GM18505 (cell line): ENCODE results near the gene FPR1.

Experiments used
- ATAC-seq: cut with Tn5 transposase; IDR thresholded peaks from one replicate; pipeline ENCODE4 v1.9.1; 2021; ENCODE audit not compliant: unreplicated experiment
- POLR2A ChIP-seq: IDR thresholded peaks from 4 replicates; pipeline ENCODE4 v1.6.1; 2011; ENCODE audit warnings: borderline replicate concordance; ENCODE audit not compliant: insufficient read depth, insufficient read length; ENCODE audit errors: extremely low read depth

The FPR1 gene

DNA sequence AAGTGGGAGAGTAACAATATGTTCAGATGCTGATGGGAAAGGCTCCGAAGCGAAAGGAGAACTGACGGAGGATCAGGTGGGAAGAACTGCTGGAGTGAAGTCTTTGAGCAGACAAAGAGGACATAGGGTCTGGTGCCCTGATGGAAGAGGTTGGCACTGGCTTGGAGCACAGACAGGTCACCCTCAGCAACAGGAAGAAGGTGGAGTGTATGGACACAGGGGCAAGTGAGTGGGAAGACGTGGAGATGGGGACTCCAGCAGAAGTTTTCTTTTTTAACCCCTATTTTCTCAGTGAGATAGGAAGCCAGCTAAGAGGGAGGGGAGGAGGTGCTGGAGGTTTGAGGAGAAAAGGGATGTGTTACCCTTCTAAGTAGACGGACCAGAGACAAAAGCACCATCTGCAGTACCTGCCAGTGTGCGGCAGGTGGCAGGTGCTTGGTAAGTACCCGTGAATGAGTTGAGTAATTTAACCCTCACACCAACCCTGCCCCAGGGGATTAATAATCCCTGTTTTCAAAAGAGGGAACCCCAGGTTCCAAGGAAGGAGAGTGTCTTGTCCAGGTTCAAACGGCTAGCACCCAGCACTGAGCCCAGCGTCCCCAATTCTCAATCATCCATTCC, 39.1 kb downstream of the FPR1 start:
- no peak for TF ChIP-seq POLR2A
- no peak for ATAC-seq

GRCh38 chr19:51711702-51712101, 40.0 kb downstream of the FPR1 start:
- no peak for ATAC-seq
- TF ChIP-seq POLR2A, result no peak

GRCh38 chr19:51710163-51710562, 41.5 kb downstream of the FPR1 start:
- TF ChIP-seq POLR2A, result no peak
- ATAC-seq, result no peak

DNA sequence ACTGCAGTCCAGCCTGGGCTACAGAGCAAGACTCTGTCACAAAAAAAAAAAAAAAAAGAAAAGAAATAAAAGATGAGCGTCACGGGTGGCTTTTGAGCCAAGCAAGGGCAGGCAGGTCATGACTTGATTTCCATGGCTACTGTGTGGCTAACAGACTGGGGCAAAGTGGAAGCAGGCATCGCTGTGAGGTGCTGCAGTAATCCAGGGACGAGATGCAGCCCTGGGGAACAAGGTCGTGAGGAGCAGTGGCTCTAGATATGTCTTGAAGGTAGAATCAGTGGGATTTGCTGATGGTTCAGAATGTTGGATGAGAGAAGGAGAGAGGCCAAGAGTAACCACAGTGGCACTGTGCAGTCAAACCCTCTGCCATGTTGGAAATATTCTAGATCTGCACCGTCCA, 42.1 kb downstream of the FPR1 start:
- ATAC-seq, result no peak
- no peak for TF ChIP-seq POLR2A

DNA sequence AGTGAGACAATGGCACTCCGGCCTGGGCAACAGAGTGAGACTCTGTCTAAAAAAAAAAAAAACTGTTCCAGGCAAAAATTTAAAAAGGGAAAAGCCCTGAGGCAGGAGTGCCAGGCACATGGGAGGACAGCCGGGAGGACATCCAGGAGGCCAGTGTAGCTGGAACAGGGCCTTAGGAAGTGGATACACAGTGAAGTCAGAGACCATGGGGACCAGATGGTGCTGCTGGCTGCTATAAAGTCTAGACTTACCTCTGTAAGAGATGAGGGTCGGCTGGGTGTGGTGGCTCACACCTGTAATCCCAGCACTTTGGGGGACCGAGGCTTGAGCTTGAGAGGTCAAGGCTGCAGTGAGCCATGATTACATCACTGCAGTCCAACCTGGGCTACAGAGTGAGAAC, 42.9 kb downstream of the FPR1 start:
- no peak for TF ChIP-seq POLR2A
- no peak for ATAC-seq

GRCh38 chr19:51706885-51707284, 44.8 kb downstream of the FPR1 start:
- no peak for ATAC-seq
- TF ChIP-seq POLR2A, result no peak

- TF ChIP-seq POLR2A, result no peak
- ATAC-seq, result no peak
These were observed 45.4 kb downstream of the FPR1 start for GRCh38 chr19:51706296-51706695.

GRCh38 chr19:51704626-51705025, 47.1 kb downstream of the FPR1 start:
- no peak for ATAC-seq
- no peak for TF ChIP-seq POLR2A

GRCh38 chr19:51703575-51704515, 47.8 kb downstream of the FPR1 start:
- peak; percentile 90 for ATAC-seq

GRCh38 chr19:51702825-51703574, 48.7 kb downstream of the FPR1 start:
- no peak for ATAC-seq
- no peak for TF ChIP-seq POLR2A

More at GRCh38 chr19:51703575-51704515, 47.8 kb downstream of the FPR1 start:
- peak; percentile 97 for TF ChIP-seq POLR2A

DNA sequence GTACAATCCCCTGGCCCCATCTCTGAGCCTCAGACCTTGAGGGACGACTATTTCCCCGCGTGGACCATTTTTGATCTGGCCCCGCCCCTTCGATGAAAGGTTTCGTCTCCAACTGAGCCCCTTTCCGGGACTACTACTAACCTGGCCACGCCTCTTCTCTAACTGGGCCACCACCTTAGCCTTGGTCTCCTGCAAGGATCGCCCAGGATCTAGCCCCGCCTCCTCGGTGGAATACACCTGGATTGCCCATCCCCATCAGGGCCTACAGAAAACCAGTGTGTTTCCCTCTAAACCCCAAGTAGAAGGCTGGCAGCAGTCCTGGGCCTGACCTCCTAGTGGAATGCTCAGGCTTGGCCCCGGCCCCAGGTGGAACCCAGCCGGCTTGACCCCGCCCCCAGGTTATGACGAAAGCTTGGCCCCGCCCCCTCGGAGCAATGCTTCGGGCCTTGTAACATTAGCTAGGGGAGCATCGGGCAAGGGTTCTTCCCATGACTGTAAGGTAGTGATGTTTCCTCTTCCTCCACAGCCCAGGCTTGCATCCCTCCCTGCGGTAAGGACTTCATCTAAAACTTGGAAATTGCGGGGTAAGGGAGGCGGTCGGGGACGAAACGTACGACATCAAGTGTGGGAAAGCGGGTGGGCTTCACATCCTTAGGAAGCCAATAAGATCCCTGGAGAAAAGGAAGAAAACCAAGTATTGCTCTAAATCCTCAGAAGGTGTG, 49.4 kb downstream of the FPR1 start:
- no peak for ATAC-seq
- no peak for TF ChIP-seq POLR2A

DNA sequence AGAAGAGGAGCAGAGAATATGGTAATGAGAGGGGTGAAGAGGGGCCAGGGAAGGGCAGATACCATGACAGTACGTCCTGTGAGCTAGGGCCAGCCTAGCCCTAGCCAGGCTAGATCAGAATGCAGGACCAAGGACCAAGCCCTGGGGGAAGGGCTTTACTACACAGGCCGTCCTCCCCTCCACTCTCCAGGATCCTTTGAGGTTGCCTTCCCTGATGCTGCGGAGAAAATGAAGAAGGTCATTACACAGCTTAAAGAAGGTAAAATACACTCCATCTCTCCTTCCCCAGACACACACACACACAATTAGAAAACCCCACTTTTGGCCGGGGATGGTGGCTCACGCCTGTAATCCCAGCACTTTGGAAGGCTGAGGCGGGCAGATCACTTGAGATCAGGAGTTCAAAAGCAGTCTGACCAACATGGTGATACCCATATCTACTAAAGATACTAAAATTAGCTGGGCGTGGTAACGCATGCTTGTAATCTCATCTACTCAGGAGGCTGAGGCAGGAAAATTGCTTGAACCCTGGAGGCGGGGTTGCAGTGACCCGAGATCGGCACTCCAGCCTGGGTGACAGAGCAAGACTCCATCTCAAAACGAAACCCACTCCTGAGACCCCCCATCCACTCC, 50.1 kb downstream of the FPR1 start:
- no peak for TF ChIP-seq POLR2A
- ATAC-seq, result no peak

- no peak for TF ChIP-seq POLR2A
- ATAC-seq, result no peak
These were observed 52.5 kb downstream of the FPR1 start for GRCh38 chr19:51699170-51699569.

DNA sequence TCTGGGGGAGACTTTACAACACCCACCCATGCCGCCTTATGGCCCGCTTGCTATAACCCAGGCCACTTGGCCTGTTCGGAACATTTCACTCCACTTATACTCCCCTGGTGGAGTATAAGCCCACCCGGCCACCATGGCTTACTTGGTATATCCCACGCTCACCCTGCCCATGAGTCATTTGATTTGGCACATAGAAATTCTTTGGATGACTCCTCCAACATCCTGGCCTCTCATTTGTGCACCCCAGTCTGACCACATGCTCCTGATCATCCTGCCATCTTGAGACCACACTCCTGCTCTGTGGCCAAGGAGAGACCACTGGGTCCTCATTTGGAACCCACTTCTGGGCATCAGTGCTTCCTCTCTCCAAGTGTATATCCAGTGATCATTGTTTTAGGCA, 53.4 kb downstream of the FPR1 start:
- no peak for ATAC-seq
- no peak for TF ChIP-seq POLR2A
